ENCODE results near the gene FBXO17. TPM values are rescaled to one million over a fixed set of nuclear protein-coding genes. Genes with fewer than 3 reads are reported as not detected.

The FBXO17 gene
- total and polyA plus RNA-seq, 2 of the 13 experiments (the other 11 are each of a cell fraction or from before 2014, with no cell fraction given), result 22.1 to 58.7 TPM

DNA sequence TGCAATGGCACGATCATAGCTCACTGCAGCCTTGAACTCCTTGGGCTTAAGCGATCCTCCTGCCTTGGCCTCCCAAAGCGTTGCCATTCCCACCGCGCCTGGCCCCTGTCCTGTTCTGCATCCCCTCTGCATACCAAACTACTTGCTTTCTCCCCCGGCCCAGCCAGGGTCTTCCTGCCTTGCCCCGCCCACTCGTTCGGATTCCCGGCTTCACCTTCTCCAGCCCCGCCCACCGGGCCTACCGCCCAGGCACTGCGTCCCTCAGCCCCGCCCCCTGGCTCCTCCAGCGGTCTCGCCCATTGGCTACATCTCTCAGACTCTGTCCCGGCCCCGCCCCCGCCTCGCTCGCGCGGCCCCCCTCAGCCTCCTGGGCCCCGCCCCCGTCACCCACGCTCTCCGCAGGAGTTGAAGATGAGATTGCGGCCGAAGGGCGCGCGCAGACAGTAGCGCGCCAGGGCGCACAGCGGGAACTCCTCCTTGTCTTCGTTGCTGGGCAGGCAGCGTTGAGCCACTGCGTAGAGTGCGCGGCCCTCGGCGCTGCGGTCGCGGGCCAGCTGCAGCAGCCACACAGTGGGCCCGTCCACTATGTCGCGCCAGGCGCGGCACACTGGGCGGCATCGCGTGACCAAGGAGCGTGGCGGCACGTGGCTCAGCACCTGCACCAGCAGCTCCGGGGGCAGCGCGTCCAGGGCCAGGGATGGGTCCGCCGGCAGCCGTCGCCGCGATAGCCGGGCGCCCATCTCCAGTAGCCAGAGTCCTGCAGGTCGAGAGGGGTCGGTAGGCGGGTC, 25.8 kb downstream of the FBXO17 start (continued):
- no peak for TF ChIP-seq ZFP36L1 (CRISPR knock-in tag; IDR thresholded peaks at IDR 0.05)
- no peak for TF ChIP-seq NFKB2 (CRISPR knock-in tag; IDR thresholded peaks at IDR 0.05; ENCODE audit: borderline replicate concordance)
- TF ChIP-seq, protein P1, sequence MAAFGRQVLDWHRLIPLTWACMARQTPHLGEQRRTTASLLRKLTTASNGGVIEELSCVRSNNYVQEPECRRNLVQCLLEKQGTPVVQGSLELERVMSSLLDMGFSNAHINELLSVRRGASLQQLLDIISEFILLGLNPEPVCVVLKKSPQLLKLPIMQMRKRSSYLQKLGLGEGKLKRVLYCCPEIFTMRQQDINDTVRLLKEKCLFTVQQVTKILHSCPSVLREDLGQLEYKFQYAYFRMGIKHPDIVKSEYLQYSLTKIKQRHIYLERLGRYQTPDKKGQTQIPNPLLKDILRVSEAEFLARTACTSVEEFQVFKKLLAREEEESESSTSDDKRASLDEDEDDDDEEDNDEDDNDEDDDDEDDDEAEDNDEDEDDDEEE (CRISPR knock-in tag; IDR thresholded peaks at IDR 0.05), result no peak
- no peak for TF ChIP-seq GPN1 (CRISPR knock-in tag; IDR thresholded peaks at IDR 0.05; ENCODE audit: borderline replicate concordance)
- no peak for TF ChIP-seq ZNF143 (CRISPR knock-in tag; IDR thresholded peaks at IDR 0.05)
- TF ChIP-seq ZNF33A (CRISPR knock-in tag; IDR thresholded peaks at IDR 0.05; ENCODE audit: borderline replicate concordance), result no peak
- TF ChIP-seq REL (CRISPR knock-in tag; conservative IDR thresholded peaks at IDR 0.05), result no peak
- TF ChIP-seq ZXDC (CRISPR knock-in tag; IDR thresholded peaks at IDR 0.05), result no peak
- no peak for TF ChIP-seq ZNF775 (CRISPR knock-in tag; IDR thresholded peaks at IDR 0.05; ENCODE audit: borderline replicate concordance)
- no peak for TF ChIP-seq HCFC1 (IDR thresholded peaks at IDR 0.05; ENCODE audit: low read depth, low read length)
- TF ChIP-seq, protein P2, sequence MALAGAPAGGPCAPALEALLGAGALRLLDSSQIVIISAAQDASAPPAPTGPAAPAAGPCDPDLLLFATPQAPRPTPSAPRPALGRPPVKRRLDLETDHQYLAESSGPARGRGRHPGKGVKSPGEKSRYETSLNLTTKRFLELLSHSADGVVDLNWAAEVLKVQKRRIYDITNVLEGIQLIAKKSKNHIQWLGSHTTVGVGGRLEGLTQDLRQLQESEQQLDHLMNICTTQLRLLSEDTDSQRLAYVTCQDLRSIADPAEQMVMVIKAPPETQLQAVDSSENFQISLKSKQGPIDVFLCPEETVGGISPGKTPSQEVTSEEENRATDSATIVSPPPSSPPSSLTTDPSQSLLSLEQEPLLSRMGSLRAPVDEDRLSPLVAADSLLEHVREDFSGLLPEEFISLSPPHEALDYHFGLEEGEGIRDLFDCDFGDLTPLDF (CRISPR knock-in tag; IDR thresholded peaks at IDR 0.05), result no peak
- TF ChIP-seq, protein P3, sequence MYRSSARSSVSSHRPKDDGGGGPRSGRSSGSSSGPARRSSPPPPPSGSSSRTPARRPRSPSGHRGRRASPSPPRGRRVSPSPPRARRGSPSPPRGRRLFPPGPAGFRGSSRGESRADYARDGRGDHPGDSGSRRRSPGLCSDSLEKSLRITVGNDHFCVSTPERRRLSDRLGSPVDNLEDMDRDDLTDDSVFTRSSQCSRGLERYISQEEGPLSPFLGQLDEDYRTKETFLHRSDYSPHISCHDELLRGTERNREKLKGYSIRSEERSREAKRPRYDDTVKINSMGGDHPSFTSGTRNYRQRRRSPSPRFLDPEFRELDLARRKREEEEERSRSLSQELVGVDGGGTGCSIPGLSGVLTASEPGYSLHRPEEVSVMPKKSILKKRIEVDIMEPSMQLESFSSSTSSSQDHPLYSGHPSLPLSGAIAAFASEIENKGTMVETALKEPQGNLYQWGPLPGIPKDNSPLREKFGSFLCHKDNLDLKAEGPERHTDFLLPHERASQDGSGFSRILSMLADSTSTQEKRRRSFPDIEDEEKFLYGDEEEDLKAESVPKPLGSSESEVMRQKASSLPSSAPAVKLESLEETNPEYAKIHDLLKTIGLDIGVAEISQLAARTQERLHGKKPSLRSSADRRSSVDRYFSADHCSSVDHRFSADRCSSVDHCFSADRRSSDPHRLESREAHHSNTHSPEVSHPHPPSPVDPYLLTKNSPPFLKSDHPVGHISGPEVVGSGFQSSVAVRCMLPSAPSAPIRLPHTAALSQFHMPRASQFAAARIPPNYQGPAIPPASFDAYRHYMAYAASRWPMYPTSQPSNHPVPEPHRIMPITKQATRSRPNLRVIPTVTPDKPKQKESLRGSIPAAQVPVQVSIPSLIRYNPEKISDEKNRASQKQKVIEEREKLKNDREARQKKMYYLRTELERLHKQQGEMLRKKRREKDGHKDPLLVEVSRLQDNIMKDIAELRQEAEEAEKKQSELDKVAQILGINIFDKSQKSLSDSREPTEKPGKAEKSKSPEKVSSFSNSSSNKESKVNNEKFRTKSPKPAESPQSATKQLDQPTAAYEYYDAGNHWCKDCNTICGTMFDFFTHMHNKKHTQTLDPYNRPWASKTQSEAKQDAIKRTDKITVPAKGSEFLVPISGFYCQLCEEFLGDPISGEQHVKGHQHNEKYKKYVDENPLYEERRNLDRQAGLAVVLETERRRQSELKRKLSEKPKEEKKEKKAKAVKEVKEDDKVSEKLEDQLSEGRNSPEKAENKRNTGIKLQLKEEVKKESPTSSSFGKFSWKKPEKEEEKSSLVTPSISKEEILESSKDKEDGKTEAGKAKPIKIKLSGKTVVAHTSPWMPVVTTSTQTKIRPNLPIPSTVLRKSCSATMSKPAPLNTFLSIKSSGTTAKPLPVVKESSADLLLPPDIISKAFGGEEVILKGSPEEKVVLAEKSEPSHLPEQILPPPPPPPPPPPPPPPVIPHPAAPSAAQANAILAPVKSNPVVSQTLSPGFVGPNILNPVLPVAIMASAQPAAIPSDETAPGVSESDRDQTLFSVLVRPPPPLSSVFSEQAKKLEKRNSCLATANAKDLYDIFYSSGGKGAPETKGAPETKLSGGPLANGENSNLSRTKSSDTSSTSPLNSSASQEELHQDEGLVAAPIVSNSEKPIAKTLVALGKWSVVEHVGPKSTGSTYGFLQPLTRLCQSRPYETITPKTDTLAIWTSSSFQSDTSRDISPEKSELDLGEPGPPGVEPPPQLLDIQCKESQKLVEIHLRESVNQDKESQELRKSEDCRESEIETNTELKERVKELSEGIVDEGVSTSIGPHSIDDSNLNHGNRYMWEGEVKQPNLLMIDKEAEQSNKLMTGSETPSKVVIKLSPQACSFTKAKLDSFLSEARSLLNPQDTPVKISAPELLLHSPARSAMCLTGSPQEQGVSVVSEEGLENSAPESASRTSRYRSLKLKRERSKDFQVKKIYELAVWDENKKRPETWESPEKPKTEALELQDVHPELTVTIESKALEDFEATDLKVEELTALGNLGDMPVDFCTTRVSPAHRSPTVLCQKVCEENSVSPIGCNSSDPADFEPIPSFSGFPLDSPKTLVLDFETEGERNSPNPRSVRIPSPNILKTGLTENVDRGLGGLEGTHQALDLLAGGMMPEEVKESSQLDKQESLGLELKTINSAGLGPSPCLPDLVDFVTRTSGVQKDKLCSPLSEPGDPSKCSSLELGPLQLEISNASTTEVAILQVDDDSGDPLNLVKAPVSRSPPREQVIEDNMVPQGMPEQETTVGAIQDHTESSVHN (CRISPR knock-in tag; IDR thresholded peaks at IDR 0.05), result no peak
- no peak for TF ChIP-seq ZFY (CRISPR knock-in tag; IDR thresholded peaks at IDR 0.05)
- no peak for TF ChIP-seq U2AF2 (IDR thresholded peaks at IDR 0.05; ENCODE audit: low read depth, low read length)
- TF ChIP-seq ZNF12 (CRISPR knock-in tag; IDR thresholded peaks at IDR 0.05), result no peak
- peak; percentile 20; the same call in 1 of the 2 replicates for TF ChIP-seq POLR2AphosphoS5 (IDR thresholded peaks at IDR 0.05; ENCODE audit: low read depth, low read length)
- TF ChIP-seq ZNF644 (CRISPR knock-in tag; IDR thresholded peaks at IDR 0.05; ENCODE audit: low read depth), result no peak
